HepG2 (cell line): Measurements from ENCODE around the gene NPIPA3. TPM values are rescaled to one million over a fixed set of nuclear protein-coding genes. Genes with fewer than 3 reads are reported as not detected.

Experiments used
- ATAC-seq: fragments of 200-7000 bp; cut with Tn5 transposase; 3 replicates; pipeline ENCODE4 v1.9.1; 2020; ENCODE audit warnings: mild to moderate bottlenecking, moderate library complexity
- BruUV-seq: library from RNA; stranded (reverse); fragments of 400-500 nt; replicated peaks from 2 replicates; lab custom pipeline; 2021; lab: Mats Ljungman, UMichigan
- CTCF ChIA-PET: fragments of 300-600 bp; formaldehyde crosslinking; extraction: SDS; loops from one replicate; lab custom pipeline; 2021; ENCODE audit warnings: low total read pairs, inconsistent platforms, low intra/inter-chr PET ratio; lab: Yijun Ruan, JAX
- POLR2A ChIA-PET: fragments of 350-600 bp; sonication (Branson Sonifier 250); formaldehyde crosslinking; loops from one replicate; lab custom pipeline; 2020; ENCODE audit warnings: antibody characterized with exemption, inconsistent platforms; lab: Yijun Ruan, JAX
- DNase-seq: peaks from one replicate; pipeline ENCODE4 v3.0.0-alpha.2; 2015; ENCODE audit warnings: low spot score
- FAIRE-seq: peaks from 3 replicates; lab custom pipeline; 2011; peaks lifted over from hg19 to GRCh38; lab: Jason Lieb, UNC
- H2AFZ ChIP-seq: one replicate; pipeline ENCODE4 v1.6.1; 2011; ENCODE audit warnings: low read length, inconsistent platforms
- H3K27ac ChIP-seq: fragments of 300-600 bp; 3 replicates; pipeline ENCODE4 v1.8.0; 2011; ENCODE audit warnings: mixed run types, mild to moderate bottlenecking, mixed read lengths, low read length, inconsistent platforms; ENCODE audit not compliant: insufficient read depth; ENCODE audit errors: extremely low read length
- H3K27me3 ChIP-seq, 2 experiments: fragments of 200-600 bp in 1 of 2; 2 replicates in 1 of 2; 3 replicates in 1 of 2; pipeline versions ENCODE4 v1.6.0 to v1.8.0; 2011; ENCODE audit warnings: low read length in 2 of 2, mild to moderate bottlenecking in 2 of 2, moderate library complexity in 2 of 2, inconsistent platforms in 1 of 2; ENCODE audit not compliant: insufficient read depth in 2 of 2, control insufficient read depth in 1 of 2
- H3K36me3 ChIP-seq, 2 experiments: fragments of 200-600 bp in 1 of 2; replicated peaks in 1 of 2; 2 replicates in 1 of 2; 3 replicates in 1 of 2; pipeline versions ENCODE4 v1.5.1 to v1.8.0; 2011; ENCODE audit warnings: low read length in 2 of 2, inconsistent platforms in 1 of 2; ENCODE audit not compliant: insufficient read depth in 2 of 2, control insufficient read depth in 1 of 2
- H3K4me1 ChIP-seq: 2 replicates; pipeline ENCODE4 v1.5.1; 2012; ENCODE audit warnings: low read length, inconsistent platforms; ENCODE audit not compliant: insufficient read depth
- H3K4me2 ChIP-seq: 2 replicates; pipeline ENCODE4 v1.6.0; 2011; ENCODE audit warnings: low read depth, low read length, inconsistent platforms
- H3K4me3 ChIP-seq, 3 experiments: fragments of 200-600 bp in 1 of 3; sonication (generic), shearing (Covaris generic) in 1 of 3; replicated peaks in 1 of 3; 2 replicates each; pipeline ENCODE4 v1.5.1; 2011 to 2016; ENCODE audit warnings: low read length in 3 of 3, inconsistent platforms in 2 of 3, low read depth in 2 of 3, mild to moderate bottlenecking in 2 of 3, control low read depth in 1 of 3, mixed read lengths in 1 of 3; ENCODE audit not compliant: insufficient read depth in 1 of 3
- H3K79me2 ChIP-seq: one replicate; pipeline ENCODE4 v1.6.1; 2011; ENCODE audit warnings: low read length, inconsistent platforms; ENCODE audit not compliant: insufficient read depth
- H3K9ac ChIP-seq: 2 replicates; pipeline ENCODE4 v1.6.0; 2011; ENCODE audit warnings: mild to moderate bottlenecking, low read depth, low read length, inconsistent platforms; ENCODE audit not compliant: insufficient read depth
- H3K9me3 ChIP-seq: 2 replicates; pipeline ENCODE4 v1.5.1; 2012; ENCODE audit warnings: mild to moderate bottlenecking, low read length
- H4K20me1 ChIP-seq: 2 replicates; pipeline ENCODE4 v1.6.0; 2011; ENCODE audit warnings: inconsistent platforms, mild to moderate bottlenecking, low read length, moderate library complexity; ENCODE audit not compliant: insufficient read depth
- POLR2A ChIP-seq, 2 experiments: IDR thresholded peaks; 2 replicates each; pipeline ENCODE4 v1.6.1; 2011; ENCODE audit warnings: low read depth in 2 of 2, low read length in 2 of 2, mild to moderate bottlenecking in 1 of 2, moderate library complexity in 1 of 2; ENCODE audit not compliant: insufficient read depth in 1 of 2
- TERF1 ChIP-seq: sonication (generic); formaldehyde crosslinking; IDR thresholded peaks from 2 replicates; pipeline ENCODE4 v1.8.0; 2022; ENCODE audit warnings: mild to moderate bottlenecking, missing genetic modification reagents, moderate library complexity
- WGBS: methylation state at CpG from one replicate; pipeline ENCODE4 v1.1.6; 2017; ENCODE audit warnings: low lambda C conversion rate; 5-methylcytosine and 5-hydroxymethylcytosine counted together
- in situ Hi-C: cut with HindIII; loops from 2 replicates; pipeline ENCODE4 v1.10.0; 2017; ENCODE audit warnings: low pct_unique_long_range_greater_than_20kb; ENCODE audit not compliant: extremely low pct_ligation_motif_present
- intact Hi-C: fragments of 100-400 bp; cut with micrococcal nuclease; formaldehyde crosslinking; loops from one replicate; pipeline ENCODE4 v1.10.0; 2022; ENCODE audit not compliant: unreplicated experiment
- polyA plus RNA-seq, 8 experiments: library from polyadenylated mRNA; depleted of rRNA in 3 of 8; stranded (reverse) in 7 of 8; unstranded in 1 of 8; fragments of >200 nt; fragmentation: Illumina TruSeq in 4 of 8; extraction: Trizol in 4 of 8; gene quantifications; 2 replicates each; pipeline versions ENCODE4 v1.2.1 to v1.2.3, GENCODE V29; 2011 to 2016; ENCODE audit warnings: low read depth in 4 of 8, missing spikeins in 1 of 8, mixed read lengths in 1 of 8; ENCODE audit not compliant: insufficient read depth in 1 of 8
- total RNA-seq, 5 experiments: library from RNA; depleted of rRNA; stranded (reverse); fragments of >200 nt; fragmentation: Illumina TruSeq; extraction: Trizol; gene quantifications; 2 replicates each; pipeline ENCODE4 v1.2.3, GENCODE V29; 2016; ENCODE audit warnings: low read depth in 1 of 5
- TF ChIP-seq, protein P1 (sequence below): sonication (generic); formaldehyde crosslinking; IDR thresholded peaks from 2 replicates; pipeline ENCODE4 v1.5.0; 2020; ENCODE audit warnings: missing genetic modification reagents

NPIPA3 gene
- total and polyA plus RNA-seq, 2 of the 13 experiments (the other 11 are each of a cell fraction or from before 2014, with no cell fraction given), result 0.71 to 1.3 TPM

GRCh38 chr16:14658063-14658462 is 45.1 kb upstream of the NPIPA3 start (continued):
- TF ChIP-seq TERF1 (CRISPR knock-in tag), result no peak

DNA sequence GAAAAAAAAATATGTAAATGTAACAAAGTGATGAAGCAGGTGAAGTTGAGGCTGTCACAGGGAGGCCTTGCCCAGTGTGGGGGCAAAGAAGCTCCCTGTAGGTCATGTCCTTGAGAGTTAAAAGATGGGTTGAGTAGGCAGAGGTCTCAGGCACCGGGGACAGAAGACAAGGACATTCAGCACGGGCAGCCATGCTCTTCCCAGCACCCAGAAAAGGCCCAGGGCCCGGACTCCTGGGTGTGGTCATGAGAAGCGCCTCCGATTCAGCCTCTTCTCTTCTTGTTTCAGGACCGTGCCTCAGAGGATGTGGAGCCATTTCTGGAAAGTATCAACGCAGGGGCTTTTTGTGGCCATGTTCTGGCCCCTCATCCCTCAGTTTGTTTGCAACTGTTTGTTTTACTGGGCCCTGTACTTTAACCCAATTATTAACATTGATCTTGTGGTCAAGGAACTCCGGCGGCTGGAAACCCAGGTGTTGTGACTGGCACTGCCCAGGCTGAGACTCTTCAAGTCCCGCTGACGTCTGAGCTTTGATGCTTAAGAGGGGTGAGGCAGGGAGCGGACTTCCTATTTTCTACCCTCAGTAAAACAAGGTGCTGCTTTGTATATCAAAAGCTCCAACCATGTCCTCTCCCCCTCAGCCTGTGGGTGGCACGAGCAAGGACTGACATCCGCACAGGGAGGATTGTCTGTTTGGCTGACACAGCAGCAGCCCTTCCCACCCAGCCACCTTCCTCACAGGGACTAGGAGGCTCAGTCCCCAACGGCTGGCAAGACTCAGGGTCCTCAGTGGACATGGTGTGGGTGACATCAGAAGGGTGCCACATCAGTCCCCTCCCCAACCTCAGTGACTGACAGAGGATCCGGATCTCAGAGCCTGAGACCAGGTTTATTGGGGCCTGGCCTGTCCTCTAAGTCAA is 35.6 kb upstream of the NPIPA3 start:
- no peak overlapping the region for H3K4me3 ChIP-seq
- peaks cover 26 to 56% of the 10 kb centered on the region in 2 experiments for H3K36me3 ChIP-seq
- peak; percentile 19; the same call in 1 of the 3 replicates for ATAC-seq
- in situ Hi-C loops (no loop called here), intact Hi-C loops (no loop called here)
- DNase-seq, result no peak
- no peak overlapping the region for H3K4me2 ChIP-seq
- H4K20me1 ChIP-seq, result no peaks in the 10 kb centered on the region
- H3K79me2 ChIP-seq, result no peaks in the 10 kb centered on the region
- no peaks in the 10 kb centered on the region for H3K27me3 ChIP-seq
- peaks cover 11% of the 10 kb centered on the region for H3K4me1 ChIP-seq
- WGBS, result 90% methylated on average over 16 of the region's 16 CpGs
- POLR2A ChIA-PET, result no interaction called here
- no peaks in the 10 kb centered on the region for H3K9me3 ChIP-seq
- FAIRE-seq, result no peak
- no peak overlapping the region for H2AFZ ChIP-seq
- H3K27ac ChIP-seq, result no peak overlapping the region
- 0 out of 4 replicates have a peak, but pooled peaks of 1 of the 2 experiments have one; percentile 19 for TF ChIP-seq POLR2A (IDR thresholded peaks at IDR 0.05; ENCODE audit: insufficient read depth in 1 of 2, low read depth in 2 of 2, low read length in 2 of 2)
- TF ChIP-seq, protein P1, sequence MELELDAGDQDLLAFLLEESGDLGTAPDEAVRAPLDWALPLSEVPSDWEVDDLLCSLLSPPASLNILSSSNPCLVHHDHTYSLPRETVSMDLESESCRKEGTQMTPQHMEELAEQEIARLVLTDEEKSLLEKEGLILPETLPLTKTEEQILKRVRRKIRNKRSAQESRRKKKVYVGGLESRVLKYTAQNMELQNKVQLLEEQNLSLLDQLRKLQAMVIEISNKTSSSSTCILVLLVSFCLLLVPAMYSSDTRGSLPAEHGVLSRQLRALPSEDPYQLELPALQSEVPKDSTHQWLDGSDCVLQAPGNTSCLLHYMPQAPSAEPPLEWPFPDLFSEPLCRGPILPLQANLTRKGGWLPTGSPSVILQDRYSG (CRISPR knock-in tag), result no peak
- TF ChIP-seq, all 625 proteins: peak for 1
- no peak overlapping the region; the same call in 1 of the 2 replicates for H3K9ac ChIP-seq
- BruUV-seq, result no TSS peak
- CTCF ChIA-PET, result no interaction called here
